AG09319 (cell line): ENCODE results near the gene FAM3D.

Experiments used
- DNase-seq: peaks from one replicate; pipeline ENCODE4 v3.0.0-alpha.2; 2010; ENCODE audit warnings: low read depth; ENCODE audit errors: extremely low read depth
- CTCF ChIP-seq: IDR thresholded peaks from 2 replicates; pipeline ENCODE4 v1.5.1; 2011; ENCODE audit warnings: low read depth, mild to moderate bottlenecking, inconsistent platforms, low read length, moderate library complexity

Gene FAM3D

GRCh38 chr3:58691997-58692396, 25.4 kb upstream of the FAM3D start:
- no peak for TF ChIP-seq CTCF

GRCh38 chr3:58690490-58690889, 23.9 kb upstream of the FAM3D start:
- TF ChIP-seq CTCF = no peak
- no peak for DNase-seq

More at GRCh38 chr3:58691997-58692396, 25.4 kb upstream of the FAM3D start:
- DNase-seq = no peak

GRCh38 chr3:58688574-58688973, 22.0 kb upstream of the FAM3D start:
- TF ChIP-seq CTCF = no peak
- DNase-seq = no peak

GRCh38 chr3:58686847-58687246, 20.3 kb upstream of the FAM3D start:
- DNase-seq = no peak
- TF ChIP-seq CTCF = no peak

GRCh38 chr3:58685641-58686040, 19.1 kb upstream of the FAM3D start:
- no peak for DNase-seq
- no peak for TF ChIP-seq CTCF

GRCh38 chr3:58683466-58683865, 16.9 kb upstream of the FAM3D start:
- DNase-seq = no peak

GRCh38 chr3:58683001-58683458, 16.5 kb upstream of the FAM3D start:
- DNase-seq = no peak
- no peak for TF ChIP-seq CTCF

More at GRCh38 chr3:58683466-58683865, 16.9 kb upstream of the FAM3D start:
- no peak for TF ChIP-seq CTCF
